ENCODE data around the gene FAAP20.

The FAAP20 gene

DNA sequence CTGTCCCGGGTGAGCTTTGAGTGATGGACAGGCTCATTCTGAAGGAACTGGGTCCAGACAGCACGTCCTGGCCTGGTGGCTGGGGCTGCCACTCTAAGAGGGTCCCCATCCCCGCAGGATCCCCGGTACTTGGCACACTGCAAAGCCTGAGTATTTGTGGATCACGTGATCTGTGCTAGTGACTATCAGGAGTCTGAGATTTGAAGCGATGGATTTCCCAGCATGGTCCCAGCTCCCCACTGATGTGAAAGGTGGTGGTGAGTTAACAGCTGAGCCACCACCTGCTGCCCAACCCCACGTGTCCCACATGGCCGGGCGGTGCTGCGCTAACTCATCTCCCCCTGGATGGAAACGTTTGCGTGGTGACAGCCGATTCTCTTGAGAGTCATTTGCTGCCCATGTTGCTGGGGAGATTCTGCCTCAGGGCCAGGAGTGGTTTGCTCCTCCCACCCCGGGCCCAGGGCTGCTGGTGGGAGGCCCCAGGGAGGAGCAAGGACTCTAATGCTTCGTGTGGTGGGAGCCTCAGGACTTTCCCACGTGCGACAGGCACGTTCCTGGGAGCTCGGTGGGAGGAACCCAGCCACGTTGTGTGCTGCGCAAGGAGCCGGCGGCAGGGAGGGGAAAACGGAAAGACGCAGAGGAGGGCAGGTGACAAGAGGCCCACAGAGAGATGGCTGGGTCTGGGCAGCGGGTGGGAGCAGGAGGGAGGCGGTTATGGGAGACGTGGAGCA, 15.1 kb downstream of the FAAP20 start:
- peak; percentile 66 for DNase-seq (ENCODE audit: low spot score)

DNA sequence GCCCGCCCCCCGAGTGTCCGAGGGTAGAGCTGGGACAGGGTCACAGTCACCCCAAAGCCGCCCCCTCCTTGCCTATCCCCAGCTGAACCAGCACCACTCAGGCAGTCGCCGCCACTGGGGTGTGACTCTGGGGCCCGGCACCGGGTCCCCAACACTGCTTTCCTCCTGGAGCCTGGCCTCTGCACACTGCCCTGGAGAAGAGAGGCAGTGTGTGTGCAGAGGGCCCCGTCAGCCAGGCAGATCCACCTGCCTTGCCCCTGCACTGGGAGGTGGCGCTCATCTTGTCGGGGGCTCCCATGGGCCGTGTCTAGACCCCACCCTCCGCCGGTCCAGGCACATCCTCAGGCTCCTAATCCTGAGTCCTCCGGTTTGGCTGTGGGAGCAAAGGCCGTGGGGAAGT, 15.7 kb downstream of the FAAP20 start:
- no peak for DNase-seq (ENCODE audit: low spot score)

DNA sequence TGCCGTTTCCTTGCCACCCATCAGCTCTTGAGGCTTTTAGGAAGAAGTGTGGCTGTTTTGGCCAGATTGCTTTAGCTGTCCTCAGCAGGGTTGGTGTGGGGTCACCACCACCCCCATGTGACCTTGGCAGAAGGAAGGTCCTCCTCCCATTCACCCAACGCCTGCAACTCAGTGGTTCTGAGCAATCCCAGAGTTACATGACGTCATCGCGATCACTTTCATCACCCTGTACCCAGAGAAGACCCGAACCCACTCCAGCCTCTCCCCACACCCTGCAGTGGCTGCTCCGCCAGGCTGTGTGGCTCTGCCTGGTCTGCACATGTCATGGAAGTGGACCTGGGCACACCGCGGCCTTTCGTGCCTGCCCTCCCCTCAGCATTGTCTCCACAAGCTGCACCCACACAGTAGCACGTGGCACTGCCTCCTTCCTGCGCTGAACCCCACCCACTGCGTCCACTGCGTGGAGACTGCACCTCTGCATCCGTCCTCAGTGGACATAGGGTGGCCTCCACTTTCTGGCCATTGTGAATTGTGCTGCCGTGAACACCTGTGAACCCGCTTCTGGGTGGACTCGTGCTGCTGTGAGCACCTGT, 16.5 kb downstream of the FAAP20 start:
- no peak for DNase-seq (ENCODE audit: low spot score)

DNA sequence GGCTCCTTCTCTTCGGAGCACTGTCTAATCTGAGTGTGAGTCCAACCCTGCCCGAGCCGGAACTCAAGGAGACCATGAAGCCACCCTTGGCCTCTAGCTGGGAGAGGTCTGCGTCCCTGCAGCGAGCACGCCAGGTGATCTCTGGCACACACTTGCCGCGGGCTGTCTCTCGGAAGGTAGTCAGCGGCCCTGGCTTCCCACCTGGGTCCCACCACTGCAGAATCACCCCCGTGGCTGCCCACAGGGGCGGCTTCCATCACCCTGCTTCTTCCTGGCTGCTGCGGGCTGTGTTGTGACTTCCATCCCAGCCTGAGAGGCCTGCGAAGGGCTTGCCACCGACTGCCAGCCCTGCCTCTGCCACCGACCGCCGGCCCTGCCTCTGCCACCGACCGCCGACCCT, 17.0 kb downstream of the FAAP20 start:
- DNase-seq (ENCODE audit: low spot score) = no peak

DNA sequence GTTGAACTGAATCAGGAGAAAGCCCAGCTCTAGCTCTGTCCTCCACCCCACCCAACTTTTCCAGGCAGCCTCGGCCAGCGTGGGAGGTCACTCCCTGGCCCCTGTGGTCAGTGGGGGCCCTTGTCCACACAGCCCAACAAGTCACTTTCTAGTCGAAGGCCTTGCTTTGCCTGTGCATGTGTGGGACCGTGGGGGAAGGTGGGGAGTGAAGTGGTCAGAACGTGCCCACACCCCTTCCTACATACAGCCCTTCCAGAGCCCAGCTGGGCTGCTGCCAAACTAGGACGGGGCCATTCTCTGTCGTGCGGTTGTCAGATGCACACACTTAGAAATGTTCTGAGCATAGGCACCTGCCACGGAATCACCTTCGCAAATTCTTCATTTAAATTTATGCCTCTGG, 18.0 kb downstream of the FAAP20 start:
- no peak for DNase-seq (ENCODE audit: low spot score)

DNA sequence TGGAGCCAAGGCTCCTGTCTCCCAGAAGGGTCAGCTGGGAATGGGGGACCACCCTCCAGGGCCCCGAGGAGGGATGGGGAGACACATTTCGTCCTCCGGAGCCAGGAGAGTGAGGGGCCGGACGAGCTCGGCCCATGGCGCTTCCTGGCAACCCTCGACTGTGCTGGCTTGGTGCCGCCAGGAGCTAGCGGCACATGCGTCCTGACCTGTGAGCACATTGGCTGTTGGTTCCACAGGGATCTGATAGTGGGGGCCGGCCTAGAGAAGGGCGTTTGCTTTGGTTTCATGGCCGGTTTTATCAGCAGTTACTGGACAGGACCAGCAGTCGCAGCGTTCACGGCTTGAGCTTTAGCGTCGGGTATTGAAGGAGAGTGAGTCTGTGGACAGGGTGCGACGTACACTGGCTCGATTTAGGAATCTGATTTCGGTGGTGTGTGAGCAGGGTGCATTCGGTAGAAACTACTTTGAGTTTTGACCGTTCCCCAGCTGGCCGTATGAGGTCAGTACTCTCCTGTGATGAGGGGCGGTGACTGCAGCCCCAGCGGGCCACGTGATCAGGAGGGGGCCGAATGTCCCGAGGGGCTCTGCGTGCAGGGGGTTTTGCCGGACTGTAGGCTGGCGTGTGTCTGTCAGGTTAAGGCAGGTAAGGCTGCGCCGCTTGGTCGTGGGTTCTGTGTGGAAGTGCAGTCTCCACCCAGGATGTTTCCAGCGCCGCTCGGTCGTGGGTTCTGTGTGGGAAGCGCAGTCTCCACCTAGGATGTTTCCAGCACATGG, 18.7 kb downstream of the FAAP20 start:
- no peak for DNase-seq (ENCODE audit: low spot score)

DNA sequence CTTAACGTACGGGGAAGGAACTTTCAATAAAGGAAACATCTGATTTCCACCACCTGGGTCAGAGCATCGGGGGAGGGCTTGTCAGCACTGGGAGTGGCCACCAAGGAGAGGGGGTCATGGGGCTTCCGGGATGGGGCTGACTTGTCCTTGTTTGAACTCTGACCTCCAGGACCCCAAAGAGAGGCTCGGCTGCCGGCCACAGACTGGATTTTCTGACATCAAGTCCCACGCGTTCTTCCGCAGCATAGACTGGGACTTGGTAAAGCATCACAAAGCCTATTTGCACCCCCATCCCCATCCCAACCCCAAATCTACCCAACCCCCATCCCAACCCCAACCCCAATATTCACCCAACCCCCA, 19.5 kb downstream of the FAAP20 start:
- DNase-seq (ENCODE audit: low spot score) = no peak

DNA sequence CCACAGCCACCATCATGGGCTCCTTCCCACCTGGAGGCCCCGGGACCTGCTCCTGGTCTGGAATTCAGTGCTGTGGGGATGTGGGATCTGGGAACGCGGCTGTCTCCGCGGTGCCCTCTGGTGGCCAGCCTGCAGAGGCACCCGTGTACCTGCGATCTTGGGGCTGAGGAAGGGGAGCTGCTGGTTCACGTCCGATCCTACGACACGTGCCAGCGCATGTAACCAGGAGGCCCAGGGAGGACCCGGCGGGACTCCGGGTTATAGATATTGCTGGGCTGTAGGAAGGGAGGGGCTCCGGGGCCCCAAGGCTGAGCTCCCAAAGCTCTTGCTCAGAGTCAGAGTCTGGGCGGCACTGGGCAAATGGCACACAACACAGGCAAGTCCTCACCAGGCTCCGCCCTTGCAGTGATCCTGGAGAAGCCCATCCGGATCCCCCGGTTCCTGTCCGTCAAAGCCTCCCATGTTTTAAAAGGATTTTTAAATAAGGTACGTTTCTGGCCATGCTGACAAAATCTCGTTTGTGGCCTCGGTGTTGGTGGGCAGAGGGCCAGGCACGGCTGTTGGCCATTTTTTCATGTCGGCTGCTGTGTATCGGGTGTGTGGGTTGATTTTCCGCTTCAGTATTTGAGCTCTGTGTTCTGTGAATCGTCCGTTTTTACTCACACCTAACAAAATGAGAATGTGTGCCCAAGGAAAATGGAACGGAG, 20.1 kb downstream of the FAAP20 start:
- peak; percentile 58 for DNase-seq (ENCODE audit: low spot score)

DNA sequence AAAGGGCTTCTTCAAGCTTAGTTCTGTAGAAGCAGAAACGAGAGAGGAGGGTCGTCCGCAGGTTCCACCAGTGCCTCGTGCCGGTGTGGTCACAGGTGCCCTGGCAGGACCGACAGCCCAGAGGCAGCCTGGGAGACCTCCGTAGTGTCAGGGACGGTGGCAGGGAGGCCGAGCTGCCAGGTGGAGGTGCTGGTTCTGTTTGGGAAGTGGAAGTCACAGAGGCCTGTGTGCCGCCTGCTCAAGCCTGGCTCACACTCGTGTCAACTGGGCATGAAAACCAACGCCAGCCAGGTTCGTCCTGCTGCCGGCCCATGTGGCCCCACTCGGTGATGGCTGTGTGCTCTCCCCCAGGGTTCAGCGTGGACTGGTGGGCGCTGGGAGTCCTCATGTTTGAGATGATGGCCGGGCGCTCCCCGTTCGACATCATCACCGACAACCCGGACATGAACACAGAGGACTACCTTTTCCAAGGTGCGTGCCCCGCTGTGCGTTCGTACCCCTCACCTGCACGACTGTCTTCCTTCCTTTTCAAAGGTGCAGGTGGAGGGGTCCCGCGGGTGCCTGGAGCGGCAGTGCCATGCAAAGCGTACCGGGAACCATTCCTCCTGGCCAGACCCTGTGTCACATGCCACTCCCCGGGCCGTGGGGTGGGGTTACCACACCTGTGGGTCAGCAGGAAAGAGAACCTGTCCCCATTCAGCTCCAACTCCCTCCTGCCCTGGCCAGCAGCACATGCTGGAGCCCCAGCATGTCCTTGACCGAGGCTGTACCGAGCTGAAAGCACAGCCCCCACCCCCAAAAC, 20.8 kb downstream of the FAAP20 start:
- DNase-seq (ENCODE audit: low spot score) = no peak

DNA sequence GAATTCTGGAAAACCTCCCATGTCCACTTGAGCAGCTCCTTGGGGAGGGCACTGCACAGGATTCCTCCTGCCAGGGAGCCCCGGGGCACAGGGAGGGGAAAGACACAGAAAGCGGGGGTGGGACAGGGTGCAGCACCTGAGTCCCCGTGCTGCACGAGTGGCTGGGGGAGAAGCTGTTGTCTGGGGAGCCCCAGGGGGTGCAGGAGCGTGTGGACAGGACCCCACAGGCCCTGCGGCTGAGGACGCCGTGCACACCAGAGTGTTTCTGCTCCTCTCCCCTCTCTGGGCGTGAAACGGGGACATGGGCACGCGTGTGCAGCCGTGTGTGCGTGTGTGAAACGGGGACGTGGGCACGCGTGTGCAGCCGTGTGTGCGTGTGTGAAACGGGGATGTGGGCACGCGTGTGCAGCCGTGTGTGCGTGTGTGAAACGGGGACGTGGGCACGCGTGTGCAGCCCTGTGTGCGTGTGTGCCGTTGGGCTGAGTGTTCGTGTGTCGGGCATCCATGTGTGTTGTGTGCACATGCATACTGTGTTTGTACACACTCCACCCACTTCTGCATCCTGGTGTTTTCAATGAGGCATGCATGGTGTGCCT, 21.9 kb downstream of the FAAP20 start:
- no peak for DNase-seq (ENCODE audit: low spot score)

DNA sequence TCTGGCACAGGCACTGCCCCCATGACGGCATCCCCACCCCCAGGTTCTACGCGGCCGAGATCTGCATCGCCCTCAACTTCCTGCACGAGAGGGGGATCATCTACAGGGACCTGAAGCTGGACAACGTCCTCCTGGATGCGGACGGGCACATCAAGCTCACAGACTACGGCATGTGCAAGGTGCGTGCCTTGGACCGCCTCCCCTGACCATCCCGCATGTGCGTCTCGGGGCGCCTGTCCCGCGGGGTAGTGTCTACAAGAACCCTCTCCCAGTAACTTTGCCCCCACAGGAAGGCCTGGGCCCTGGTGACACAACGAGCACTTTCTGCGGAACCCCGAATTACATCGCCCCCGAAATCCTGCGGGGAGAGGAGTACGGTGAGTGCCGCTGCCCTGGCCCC, 22.6 kb downstream of the FAAP20 start:
- no peak for DNase-seq (ENCODE audit: low spot score)

DNA sequence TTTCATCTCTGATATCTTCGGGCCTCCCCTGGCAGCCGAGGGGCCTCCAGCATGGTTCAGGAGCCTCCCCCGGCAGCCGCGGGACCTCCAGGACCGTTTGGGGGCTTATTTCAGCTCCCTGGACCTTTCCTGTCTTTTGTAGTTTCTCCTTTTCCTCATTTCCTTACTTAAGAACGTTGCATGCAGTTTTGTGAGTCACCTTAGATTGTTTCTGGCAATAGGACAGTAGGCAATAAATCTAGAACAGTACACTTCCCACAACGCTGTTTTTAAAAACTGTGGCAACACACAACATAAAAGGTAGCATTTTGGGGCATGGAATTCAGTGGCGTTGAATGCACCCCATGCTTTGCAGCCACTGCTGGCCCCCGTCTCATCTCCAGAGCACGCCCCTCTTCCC, 24.4 kb downstream of the FAAP20 start:
- no peak for DNase-seq (ENCODE audit: low spot score)

DNA sequence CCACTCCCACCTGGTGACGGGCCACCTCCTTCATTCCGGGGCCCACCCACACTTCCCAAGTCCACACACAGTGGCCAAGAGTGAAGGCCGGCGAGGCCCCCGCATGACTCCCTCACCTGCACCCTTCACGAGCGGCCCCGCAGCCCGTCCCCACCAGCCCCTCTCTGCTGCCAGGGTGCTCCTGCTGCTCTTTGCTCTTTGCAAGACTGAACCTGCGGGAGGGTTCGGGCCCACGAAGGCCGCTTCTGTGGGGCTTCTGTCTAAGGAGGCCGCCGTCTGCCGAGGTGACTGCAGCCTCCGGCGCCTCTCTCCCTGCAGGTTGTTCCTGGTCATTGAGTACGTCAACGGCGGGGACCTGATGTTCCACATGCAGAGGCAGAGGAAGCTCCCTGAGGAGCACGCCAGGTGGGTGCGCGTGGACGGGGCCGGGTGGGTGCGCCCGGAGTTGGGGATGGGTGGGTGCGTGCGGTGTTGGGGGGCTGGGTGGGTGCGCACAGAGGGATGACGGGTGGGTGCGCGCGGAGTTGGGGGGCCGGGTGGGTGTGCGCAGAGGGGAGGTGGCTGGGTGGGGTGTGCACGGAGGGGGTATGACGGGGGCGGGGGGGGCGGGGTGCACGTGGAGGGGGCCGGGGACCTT, 25.3 kb downstream of the FAAP20 start:
- DNase-seq (ENCODE audit: low spot score) = no peak

DNA sequence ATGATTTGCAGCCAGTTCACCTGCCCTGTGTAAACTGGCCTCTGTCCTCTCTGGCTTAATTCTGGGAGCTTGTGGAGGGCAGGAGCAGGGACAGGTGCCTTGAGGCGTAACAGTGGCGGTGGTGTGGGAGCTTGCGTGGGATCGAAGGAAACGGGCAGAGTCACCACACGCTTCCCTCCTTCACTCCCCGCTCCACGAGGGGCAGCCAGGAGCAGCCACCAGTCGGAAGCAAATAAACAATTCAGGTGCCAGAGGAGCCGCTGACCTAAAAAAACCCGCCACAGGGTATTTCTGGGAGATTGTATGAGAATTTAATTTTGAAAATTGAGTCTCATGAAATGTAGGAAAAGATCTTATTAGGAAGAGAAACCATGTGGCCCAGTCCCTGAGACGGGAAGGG, 26.0 kb downstream of the FAAP20 start:
- DNase-seq (ENCODE audit: low spot score) = no peak

DNA sequence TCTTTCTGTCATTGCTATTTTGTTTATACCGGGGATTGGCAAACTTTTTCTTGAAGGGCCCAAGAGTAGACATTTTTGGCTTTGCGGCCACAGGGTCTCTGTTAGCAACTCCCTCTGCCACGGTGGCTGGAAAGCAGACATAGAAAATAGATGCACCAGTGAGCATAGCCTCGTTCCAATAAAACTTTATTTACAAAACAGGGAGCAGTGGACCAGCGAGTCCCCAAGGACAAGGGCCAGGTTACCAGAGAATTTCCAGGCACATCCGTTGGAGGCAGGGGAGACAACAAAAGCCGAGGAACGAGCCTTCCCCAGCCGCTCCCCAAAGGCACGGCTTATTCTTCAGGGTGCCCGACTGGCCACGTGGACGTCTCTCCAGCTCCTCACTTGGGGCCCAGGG, 26.5 kb downstream of the FAAP20 start:
- no peak for DNase-seq (ENCODE audit: low spot score)

DNA sequence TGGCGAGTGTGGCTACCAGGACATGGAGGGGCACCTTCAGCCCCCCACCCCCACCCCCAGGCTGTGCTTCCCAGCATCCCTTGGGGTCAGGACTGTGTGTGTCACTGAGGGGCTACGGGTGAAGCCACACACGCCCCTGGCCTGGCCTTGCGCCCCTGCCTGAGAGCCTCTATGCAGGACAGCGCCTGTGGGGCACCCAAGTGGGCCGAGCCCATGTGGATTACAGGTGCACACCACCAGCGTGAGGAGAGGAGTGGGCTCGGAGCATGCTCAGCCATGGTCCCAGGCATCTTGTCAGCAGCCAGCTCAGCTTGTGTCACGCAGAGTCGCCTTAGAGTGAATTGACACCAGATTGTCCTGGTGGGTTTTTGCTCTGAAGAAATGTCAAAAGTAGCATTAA, 27.9 kb downstream of the FAAP20 start:
- DNase-seq (ENCODE audit: low spot score) = no peak

DNA sequence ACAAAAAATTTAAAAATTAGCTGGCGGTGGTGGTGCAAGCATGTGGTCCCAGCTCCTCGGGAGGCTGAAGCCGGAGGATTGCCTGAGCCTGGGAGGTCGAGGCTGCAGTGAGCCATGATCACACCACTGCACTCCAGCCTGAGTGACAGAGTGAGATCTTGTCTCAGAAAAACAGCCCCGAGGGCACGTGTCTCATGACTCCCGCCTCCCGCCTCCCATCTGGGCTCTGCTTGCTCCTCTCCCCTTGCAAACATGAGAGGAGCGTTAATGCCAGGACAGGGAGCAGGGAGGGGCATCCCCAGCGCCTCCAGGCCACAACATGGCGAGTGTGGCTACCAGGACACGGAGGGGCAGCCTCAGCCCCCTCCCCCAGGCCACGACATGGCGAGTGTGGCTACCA, 28.3 kb downstream of the FAAP20 start:
- no peak for DNase-seq (ENCODE audit: low spot score)

DNA sequence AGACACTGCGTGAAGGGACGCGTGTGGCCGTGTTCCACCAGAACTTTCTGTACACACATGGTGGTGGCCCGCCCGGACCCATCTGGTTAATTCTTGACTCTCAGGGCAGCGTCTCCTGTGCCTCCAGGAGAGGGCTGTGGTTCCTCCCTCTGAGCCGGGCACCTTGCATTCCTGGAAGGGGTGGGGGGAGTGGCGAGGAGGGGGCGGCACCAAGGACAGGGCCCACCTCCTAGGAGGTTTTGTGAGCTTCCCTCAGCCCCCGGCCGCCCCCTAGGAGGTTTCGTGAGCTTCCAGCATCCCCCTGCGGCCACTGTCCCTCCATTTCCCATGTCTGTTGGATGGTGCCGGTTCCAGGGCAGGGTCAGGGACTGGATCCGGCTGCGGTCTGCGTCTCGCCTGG, 28.9 kb downstream of the FAAP20 start:
- no peak for DNase-seq (ENCODE audit: low spot score)

DNA sequence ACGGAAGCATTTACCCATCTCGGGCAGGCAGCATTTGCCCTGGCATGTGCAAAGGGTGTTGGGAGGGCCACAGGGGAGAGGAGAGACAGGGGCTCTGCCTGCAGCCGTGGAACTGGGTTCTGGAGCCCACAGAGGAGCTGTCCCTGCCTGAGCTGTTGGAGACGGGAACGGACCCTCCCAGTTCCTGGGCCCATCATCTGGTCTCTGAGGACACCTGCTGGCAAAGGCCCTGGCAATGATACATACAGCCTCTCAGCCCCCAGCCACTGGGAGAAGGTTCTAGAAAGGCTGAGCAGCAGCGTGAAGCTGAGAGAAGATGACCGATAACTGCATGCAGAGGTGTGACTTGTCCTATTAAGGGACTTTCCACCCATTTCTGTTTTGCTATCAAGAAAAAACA, 31.4 kb downstream of the FAAP20 start:
- no peak for DNase-seq (ENCODE audit: low spot score)

DNA sequence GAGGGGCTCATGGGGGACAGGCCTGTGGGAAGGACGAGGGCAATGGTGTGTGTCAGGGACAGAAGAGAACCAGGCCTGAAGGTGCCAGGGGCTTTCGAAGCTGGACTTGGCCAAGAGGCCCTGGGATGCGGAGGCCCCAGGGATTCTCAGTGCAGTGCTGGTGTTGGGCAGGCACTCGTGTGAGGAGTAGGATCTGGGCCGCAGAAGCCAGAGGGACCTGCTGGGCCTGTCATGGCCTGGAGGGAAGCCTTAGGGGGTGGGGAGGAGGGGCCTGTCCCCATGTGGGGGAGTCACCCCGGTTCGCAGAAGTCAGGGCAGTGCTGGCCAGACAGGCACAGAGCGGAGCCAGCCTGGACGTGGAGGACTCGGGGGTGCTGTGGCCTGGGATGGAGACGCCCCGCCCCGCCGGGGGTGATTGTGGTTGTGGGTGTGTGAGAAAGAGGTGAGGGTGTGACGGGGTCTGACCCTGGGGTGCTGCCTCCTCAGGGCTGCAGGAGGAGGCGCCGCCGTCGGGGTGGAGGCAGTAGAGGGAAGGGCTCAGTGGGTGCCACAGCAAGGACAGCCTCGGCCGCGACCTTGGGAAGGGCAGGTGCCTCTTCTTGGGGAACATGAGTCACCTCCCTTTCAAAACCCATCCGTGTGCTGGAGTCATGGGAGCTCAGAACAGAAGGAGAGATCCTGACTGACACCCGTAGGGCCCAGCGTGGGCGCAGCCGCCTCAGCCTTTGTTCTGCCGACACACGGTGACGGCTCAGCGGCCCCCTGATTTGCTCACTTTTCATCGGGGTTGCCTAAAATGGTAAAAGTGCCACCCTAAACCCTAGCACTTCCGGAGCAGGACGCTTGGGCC, 33.9 kb downstream of the FAAP20 start:
- no peak for DNase-seq (ENCODE audit: low spot score)
